GM21723 (cell line): Measurements from ENCODE around the gene VPS13C.

Experiments used
- ATAC-seq: cut with Tn5 transposase; IDR thresholded peaks from one replicate; pipeline ENCODE4 v1.9.1; 2021; ENCODE audit warnings: mild to moderate bottlenecking, moderate library complexity; ENCODE audit not compliant: unreplicated experiment

VPS13C gene

DNA sequence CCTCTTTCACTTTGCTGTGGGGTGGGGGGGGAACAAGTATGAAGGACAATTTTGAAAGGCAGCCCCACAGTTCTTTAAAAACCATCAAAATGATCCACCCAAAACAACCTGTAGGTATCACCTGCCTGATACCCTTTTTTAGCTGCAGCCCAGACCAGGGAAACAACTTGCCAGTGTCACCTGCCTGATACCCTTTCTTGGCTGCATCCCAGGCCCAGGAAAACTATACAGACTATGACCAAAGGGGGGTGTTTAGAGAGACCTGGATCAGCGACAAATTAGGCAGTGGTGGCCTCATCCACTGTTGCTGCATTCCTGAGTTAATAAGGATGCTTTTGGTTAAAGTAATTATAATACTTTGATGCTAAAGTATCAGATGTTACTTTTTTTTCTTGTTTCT lies 122.0 kb downstream of the VPS13C start:
- ATAC-seq: no peak

DNA sequence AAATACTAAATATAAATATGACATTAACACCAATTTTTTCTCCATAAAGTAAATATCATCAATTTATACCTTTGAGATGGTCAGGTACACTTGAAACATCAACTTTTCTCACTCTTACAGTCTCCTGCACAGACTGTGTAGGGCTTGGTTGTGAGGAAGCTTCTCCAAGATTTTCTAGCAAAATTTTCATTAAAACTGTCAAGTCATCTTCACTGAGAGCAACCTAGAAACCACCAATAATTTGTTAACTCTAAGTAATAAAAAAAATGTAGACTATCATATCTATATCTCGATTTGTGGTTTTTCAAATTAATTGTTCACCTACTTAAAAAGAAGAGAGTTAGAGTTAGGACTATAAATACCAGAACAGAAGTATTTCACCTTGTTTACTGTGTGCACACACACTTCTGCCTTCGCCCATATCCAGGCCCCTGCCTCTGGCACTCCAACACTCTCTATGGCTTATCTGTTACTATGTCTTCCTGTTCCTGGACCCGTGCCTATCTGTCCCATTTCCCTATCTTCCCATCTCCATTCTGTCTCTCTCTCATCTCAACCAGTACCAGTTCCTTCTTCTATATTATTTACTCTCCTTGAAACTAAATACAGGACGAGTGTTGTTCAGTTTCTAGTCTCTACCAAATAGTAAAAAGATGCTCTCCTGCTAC lies 123.6 kb downstream of the VPS13C start:
- no peak for ATAC-seq

DNA sequence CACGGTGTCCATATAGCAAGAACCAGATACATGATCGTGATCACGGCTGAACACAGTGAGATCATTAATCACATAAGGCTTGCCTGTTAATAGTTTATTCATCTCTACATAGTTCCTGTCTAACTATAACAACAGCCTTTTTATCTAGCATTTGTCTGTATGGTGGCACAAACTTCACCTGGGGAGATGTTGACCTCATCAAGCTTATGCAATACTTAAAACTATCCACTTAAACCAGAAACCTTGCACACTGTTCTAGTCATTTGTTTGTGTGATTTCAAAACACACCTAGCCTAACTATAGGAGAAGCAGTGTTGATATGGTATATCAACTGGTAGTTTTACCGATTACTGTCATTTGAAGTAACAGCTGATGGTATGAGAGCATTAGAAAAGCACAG lies 124.8 kb downstream of the VPS13C start:
- ATAC-seq: no peak

DNA sequence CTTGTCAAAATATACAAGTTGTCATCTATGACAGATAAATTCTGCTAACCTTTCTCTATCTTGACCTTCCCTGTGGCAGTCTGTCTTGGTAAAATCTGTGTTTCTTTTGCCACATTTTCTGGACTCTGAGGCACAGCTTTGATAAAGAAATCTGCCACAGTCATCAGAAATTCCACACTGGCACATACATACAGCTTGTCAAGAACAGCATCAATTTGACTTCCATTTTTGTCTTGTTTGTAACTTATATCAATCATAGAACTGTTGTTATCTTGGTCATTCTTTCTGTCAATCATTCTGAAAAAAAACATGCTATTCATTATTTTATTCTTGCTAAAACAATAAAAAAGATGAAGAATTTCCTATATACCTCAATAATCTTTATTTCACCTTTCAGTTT lies 130.8 kb downstream of the VPS13C start:
- no peak for ATAC-seq

DNA sequence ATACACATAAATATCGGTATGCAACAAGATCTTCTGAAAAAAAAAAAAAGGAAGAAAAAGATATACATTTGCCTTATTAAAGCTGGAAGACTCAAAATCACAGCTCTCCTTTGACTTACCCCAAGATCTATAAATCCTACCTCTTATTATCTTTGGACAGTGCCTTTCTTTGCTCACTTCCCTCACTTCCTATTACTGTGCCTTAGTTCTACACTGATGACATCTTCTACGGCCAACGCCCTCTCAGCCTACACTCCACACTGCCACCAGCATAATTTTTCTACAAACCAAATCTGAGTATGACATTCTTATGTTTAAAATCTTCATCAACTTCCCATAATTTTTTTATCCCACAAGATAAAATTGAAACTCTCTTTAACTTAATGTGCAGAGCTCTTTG lies 137.1 kb downstream of the VPS13C start:
- ATAC-seq: no peak

DNA sequence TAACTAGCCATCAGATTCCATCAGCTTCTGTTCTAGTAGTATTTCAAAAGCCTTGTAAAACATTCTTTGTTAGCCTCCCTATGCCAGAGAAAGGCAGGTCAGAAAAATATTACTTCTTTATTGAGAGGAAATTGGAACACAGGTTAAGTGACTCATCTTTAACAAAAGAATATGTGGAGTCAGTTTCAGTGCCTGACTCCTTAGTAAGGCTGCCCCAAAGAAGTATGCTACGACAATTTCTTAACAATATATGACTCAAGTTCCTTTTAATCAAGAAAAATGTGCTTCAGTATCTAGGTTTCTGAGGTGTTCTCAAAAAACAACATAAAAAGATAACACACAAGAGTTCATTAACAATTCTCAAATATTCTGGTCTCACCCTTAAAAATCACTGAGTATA lies 139.2 kb downstream of the VPS13C start:
- no peak for ATAC-seq

DNA sequence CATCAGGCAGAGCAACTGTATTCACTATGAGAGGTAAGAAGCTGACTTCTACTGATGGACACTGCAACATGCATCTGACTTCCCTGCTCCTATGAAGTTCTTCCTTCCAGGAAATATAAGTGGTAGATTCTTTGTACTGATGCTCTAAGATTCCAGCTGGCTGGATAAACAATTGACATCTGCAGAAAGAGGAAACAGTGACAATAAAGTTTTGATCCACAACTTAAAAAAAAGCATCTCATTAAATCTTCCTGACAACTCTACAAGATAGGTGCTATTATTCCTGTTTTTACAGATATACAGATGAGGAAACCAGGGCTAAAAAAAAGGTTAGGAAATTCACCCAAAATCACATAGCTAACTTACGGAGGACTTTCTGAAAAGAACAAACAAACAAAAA lies 142.8 kb downstream of the VPS13C start:
- no peak for ATAC-seq

DNA sequence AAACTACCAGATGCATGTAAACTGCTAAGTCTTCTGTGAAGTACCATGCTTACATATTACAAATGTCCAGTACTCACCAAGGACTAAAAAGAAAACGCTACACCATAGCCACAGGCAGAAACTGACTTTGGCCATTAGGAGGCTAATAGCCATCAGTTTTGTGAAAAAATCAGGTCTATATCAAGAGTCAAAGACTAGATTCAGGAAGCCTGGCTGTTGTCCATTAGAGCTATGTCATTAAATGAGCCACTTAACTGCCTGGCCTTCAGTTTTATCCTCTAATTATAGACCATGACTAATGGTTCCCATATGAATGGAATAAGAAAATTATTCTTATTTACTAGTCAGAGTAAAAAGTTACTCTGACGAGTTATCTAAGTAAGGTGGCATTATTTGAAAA lies 144.1 kb downstream of the VPS13C start:
- ATAC-seq: no peak

DNA sequence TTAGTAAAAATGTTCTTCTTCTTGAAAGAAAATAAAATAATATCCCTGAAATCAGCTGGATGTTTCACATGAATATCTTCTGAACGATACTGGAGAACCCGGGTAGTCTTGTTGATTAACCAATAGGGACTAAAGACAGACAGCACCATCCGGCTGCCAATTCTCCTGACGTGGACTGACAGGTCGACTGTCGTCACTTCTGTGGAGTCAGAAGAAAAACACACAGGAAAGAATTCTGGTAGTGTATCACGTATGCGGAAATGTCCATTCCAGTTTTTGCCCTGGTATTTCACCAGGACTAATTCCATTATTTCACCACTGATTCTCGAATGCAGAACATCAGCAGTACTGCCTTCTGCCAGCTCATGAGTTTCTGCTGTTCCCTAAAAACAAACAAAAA lies 144.6 kb downstream of the VPS13C start:
- no peak for ATAC-seq

DNA sequence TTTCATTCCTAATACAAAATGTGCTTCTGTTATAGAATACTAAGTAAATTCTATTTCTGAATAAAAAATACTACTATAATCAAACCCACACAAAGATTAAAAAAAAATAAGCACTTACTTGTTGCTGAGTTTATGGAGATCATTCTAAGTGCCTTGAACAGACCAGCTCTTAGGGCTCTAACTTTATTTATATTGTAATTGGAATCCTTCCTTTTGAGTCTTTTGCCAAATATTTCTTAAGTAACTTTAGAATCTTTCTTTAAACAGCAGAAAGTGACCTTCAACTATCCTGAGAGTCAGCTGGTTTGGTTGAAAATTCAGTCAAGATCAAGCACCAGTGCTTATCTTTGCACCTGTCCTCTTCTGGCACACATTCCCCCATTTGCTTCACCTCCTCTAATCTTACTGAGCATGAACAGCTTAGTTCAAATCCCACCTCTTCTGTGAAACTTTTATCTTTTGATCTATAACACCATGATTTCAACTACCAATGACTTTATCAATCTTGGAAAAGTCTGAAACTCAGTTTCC lies 149.3 kb downstream of the VPS13C start:
- no peak for ATAC-seq

DNA sequence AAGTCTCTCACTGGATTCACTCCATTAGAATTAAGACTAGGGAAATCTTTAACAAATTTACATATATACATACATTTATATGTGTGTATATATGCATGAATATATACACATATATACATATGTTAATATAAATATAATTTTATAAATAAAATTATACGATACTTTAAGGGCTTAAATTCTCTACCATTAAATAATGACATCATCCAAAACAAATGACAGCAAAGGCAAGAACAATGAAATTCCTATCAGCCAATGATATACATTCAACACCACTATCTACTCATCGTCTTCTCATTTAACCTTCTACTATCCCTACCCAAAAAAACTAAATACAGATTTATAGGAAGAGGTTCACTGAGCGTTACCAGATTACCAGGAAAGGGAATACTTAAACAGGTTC lies 152.0 kb downstream of the VPS13C start:
- no peak for ATAC-seq

DNA sequence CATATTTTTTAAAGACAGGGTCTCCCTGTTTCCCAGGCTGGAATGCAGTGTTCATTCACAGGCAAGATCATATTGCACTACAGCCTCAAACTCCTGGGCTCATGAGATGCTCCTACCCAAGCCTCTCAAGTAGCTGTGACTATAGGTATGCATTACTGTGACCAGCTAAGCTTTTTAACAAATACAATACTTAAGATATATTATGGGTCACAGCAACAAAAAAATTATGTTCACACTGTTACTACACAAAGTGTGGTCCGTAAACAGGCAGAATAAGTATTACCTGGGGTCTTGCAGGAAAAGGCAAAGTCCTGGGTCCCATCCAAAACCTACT lies 152.5 kb downstream of the VPS13C start:
- ATAC-seq: no peak

DNA sequence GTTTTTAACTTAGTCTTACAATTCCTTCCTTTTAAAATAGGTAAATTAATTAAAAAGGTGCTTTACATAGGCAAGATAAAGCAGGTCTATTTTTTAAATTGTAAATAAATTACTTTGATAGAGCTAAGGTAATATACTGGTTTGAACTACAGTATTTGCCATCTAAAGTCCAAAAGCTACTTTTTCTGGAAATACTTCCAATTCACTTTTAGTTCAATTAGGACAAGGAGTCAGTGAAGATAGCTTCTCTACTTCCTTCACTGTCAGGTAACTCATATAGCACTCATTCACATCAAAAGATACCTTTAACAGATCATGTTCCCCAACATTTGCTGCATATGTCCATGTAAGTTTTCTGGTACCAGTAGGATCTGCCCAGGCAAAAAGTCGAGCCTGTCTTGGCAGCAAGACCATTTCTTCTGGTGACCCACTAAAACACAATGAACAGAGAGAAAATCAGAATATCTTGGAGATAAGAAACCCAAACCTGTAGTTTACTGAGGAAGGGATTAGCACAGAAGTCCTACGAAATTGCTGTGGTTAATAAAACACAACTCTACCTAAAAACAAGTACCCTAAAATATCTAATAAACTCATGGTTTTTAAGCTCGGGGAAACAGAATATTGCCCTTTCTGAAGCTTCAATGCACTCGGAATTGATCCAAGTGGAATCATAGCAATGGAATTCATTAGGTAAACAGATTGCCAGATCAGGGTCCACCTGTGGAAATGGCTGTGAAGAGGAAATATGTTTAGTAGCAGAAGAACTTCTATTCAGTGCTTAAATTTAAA lies 153.1 kb downstream of the VPS13C start:
- no peak for ATAC-seq

DNA sequence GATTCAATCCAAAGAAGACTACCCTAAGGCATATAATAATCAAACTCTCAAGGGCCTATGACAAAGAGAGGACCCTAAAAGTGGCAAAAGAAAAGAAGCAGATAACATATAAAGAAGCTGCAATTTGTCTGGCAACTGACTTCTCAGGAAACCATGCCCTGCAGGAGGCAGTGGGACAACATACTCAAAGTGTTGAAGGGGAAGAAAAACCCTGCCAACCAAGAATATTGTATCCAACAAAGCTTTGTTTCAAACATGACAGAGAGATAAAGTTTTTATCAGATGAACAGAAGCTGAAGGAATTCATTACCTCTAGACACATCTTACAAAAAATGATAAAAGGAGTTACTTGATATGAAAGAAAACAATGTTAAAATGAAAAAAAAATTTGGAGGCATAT lies 167.1 kb downstream of the VPS13C start:
- ATAC-seq: no peak

DNA sequence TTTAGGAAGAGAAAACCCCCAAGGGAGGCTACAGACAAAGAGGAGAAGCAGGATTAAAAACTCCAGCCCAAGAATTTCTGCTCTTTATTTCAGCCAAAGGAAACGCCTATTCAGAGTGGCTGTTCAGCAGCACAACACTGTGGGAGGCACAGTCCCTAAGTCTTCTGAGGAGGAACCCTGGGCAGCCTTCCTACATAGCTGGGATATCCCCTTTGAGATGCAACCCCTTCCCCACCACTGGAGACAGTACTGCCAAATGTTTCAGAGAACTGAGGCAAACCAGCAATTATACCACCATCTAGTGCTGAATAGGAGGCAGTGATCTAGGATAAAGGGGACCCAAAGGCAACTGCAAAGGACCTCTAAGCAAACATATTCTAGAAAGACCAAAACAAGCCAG lies 168.1 kb downstream of the VPS13C start:
- ATAC-seq: no peak

DNA sequence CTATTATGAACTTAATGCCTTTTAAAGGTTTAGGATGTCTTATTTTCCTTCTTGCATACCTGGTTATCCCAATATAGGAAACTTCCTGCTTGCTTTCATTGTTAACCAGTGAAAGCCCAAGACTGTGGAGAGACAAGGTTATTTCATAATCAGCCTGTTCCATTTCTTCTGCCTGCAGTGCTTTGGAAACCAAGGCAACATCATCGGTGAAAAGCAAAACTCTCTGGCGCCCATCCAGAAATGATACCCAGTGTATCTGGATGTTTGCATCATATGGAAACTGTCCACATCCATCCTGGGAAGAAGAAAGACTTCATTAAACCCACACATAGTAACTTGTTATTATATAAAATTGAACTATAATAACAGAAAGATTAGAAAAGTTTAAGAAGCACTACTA lies 170.1 kb downstream of the VPS13C start:
- no peak for ATAC-seq

DNA sequence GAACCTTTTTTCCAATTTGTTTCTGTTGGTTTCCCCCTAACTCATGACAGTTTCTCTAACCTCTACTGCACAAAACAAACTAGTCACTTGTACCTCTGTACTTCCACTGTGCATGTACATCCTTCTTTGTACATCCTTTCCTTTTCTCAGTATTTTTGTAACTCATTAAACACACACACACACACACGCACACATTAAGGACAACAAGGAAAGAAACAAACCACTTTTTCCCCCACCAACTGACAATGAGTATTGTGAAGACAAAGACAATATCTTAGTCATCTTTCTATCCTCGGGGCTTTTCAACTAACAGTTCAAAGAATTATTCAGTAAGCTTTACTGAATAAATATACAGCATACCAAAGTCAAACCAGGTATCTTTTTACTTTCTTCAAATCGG lies 170.5 kb downstream of the VPS13C start:
- ATAC-seq: no peak

DNA sequence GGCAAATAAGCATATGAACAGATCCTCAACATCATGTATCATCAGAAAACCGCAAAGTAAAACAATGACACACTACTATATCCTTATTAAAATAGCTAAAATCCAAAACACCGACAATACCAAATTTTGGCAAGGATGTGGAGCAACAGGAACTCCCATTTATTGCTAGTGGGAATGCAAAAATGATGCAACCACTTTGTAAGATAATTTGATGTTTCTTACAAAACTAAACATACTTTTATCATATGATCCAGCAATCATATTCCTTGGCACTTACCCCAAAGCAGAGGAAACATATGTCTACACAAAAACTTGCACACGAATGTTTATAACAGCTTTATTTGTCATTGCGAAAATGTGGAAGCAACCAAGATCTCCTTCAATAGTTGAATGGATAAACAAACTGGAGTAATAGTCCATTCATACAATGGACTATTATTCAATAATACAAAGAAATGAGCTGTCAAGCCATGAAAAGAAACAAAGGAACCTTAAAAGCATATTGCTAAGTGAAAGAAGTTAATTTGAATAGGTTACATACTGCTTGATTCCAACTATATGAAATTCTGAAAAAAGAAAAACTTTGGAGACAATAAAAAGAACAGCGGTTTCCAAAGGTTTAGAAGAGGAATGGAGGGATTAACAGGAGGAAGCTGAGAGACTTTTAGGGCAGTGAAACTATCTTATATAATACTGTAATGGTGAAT lies 172.0 kb downstream of the VPS13C start:
- no peak for ATAC-seq

DNA sequence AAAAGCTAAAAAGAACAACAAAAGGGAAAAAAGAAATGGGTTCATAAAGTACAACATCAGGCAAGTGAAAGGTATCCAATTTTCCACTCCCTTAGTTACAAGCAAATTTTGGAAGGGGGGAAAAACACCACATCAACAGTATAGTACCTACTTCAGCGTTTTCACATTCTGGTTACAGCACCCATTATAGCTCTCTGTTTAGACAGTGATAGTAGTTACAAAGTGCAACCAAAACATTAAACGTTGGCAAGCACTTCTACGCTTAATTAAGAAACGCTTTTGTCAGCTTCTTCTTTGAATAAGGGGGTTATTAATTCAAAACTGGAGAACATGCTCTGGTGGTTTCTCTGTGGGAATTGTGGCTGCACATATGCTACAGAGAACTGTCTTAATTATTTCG lies 180.2 kb downstream of the VPS13C start:
- no peak for ATAC-seq

DNA sequence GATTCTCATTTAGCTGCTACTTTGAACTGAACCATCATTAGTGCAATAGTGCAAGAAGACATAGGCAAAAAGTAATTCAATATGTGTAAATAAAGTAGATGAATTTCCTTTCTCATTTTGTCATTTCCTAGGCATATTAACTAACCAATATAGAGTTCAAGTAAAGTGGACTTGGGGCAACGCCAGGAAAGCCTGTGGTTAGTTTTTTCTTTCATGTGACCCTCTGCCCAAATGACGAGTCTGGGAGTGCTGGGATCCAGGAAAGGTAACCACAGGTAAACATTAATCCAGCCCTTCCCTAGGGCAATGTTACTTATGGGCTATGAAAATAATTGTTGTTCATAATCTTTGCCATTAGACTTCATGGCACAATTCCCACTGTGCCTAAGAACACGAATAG lies 181.0 kb downstream of the VPS13C start:
- ATAC-seq: no peak

DNA sequence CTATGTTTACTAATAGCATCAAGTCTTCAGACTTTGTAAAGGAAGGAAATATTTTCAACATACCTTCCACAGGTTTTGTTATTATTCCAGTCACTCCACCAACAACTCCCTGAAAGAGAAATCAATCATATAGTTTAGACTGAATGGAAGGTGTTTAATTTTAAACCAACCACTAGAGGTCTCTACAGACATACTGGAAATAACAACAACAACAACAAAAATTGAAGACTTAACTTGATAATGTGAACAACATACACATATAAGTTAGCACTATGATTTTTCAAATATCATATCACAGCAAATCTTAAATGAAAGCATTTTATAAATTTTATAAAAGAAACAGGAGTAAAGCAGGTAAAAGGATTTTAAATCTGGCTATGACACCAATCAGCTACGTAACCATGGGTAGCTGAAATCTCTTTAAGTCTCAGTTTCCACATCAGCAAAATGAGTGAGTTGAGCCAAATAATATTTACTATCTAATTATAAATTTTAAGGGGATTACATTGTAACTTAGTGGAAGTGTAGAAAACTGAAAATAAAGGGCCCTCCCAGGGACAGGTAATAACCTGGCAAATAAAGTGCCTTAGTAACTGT lies 188.2 kb downstream of the VPS13C start:
- ATAC-seq: no peak

DNA sequence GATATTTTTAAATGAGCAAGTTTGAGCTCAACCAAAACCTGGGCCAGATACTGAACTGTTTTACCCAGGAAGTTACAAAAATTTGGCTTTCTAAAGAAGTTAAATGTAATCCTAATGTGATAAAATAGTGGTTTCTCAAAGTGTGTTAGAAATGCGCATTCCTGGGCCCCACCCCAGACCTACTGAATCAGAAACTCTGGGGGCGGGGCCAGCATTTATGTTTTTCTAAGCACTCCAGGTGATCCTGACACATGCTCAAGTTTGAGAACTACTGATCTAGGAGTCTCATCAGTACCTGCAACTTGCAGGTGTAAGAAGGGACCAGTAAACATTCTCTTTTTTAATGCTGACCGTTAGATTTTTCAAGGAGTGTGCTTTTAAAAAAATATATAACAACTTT lies 190.6 kb downstream of the VPS13C start:
- no peak for ATAC-seq
